ENCODE data around the gene SYNPO. TPM values are rescaled to one million over a fixed set of nuclear protein-coding genes. Genes with fewer than 3 reads are reported as not detected.

SYNPO gene
- total RNA-seq, 2 donors from 2014 or later = 1.0 to 9.3 TPM

DNA sequence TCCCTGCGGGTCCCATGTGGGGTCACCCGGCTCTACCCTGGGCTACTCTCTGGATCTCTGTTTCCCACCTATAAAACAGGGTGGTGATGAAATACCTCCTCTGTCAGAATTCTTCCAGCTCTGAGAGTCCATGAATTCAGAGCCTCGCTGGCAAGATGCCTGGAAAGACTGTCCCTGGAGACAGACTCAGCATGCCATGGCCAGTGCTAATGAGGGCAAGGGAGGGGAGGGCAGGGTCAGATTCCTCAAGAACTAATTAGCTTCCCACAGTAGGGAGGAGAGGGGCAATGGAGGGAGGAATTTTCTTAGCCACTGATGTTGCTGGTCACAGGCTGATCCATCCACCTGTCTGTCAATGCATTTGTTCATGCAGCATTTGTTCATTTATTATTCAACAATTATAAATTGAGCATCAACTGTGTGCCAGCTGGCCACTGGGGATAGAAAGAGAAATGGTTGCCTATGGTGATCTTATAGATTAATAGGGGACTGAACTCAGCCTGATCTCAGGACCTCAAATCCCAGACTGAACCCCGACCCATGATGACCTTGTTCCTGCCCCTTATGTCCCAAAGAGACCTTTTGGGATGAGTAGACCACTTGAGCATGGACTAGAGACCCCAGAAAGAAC lies 4.7 kb downstream of the SYNPO start:
- H3K4me1 Mint-ChIP-seq (ENCODE audit: low read depth in 2 of 2) = no peaks in the 10 kb centered on the region
- no peaks in the 10 kb centered on the region for H3K36me3 Mint-ChIP-seq
- no peak for ATAC-seq
- H3K9me3 Mint-ChIP-seq = no peaks in the 10 kb centered on the region
- no peak overlapping the region for H3K27ac Mint-ChIP-seq
- H3K4me3 Mint-ChIP-seq = no peak overlapping the region
- no peak for DNase-seq (ENCODE audit: low spot score)
- H3K27me3 Mint-ChIP-seq = peaks cover 2 to 4% of the 10 kb centered on the region in 2 donors

- ATAC-seq (no peak), DNase-seq (ENCODE audit: low spot score) (no peak)
- peaks cover 2 to 4% of the 10 kb centered on the region in 2 donors for H3K27me3 Mint-ChIP-seq
- no peaks in the 10 kb centered on the region for H3K36me3 Mint-ChIP-seq
- H3K4me3 Mint-ChIP-seq = no peak overlapping the region
- H3K27ac Mint-ChIP-seq = no peak overlapping the region
- H3K4me1 Mint-ChIP-seq (ENCODE audit: low read depth in 2 of 2) = no peaks in the 10 kb centered on the region
- no peaks in the 10 kb centered on the region for H3K9me3 Mint-ChIP-seq
These were observed 7.1 kb downstream of the SYNPO start for GRCh38 chr5:150647275-150648251.

DNA sequence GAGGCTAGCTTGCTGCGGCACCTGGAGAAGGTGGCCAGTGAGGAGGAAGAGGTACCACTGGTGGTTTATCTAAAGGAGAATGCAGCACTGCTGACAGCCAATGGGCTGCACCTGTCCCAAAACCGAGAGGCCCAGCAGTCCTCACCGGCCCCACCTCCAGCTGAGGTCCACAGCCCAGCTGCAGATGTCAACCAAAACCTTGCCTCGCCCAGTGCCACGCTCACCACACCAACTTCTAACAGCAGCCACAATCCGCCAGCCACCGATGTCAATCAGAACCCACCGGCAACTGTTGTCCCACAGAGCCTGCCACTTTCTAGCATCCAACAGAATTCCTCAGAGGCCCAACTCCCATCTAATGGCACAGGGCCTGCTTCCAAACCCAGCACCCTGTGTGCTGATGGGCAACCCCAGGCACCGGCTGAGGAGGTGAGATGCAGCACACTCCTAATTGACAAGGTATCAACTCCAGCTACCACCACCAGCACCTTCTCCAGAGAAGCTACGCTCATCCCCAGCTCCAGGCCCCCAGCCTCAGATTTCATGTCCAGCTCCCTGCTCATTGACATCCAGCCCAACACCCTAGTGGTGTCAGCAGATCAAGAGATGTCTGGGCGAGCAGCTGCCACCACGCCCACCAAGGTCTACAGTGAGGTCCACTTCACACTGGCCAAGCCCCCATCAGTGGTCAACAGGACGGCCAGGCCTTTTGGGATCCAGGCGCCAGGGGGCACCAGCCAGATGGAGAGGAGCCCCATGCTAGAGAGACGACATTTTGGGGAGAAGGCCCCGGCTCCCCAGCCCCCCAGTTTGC lies 8.0 kb downstream of the SYNPO start:
- no peak for DNase-seq (ENCODE audit: low spot score)
- H3K36me3 Mint-ChIP-seq = no peaks in the 10 kb centered on the region
- H3K4me1 Mint-ChIP-seq (ENCODE audit: low read depth in 2 of 2) = no peaks in the 10 kb centered on the region
- no peak for ATAC-seq
- no peaks in the 10 kb centered on the region for H3K9me3 Mint-ChIP-seq
- no peak overlapping the region for H3K4me3 Mint-ChIP-seq
- peaks cover 0 to 2% of the 10 kb centered on the region in 2 donors for H3K27me3 Mint-ChIP-seq
- no peak overlapping the region for H3K27ac Mint-ChIP-seq

DNA sequence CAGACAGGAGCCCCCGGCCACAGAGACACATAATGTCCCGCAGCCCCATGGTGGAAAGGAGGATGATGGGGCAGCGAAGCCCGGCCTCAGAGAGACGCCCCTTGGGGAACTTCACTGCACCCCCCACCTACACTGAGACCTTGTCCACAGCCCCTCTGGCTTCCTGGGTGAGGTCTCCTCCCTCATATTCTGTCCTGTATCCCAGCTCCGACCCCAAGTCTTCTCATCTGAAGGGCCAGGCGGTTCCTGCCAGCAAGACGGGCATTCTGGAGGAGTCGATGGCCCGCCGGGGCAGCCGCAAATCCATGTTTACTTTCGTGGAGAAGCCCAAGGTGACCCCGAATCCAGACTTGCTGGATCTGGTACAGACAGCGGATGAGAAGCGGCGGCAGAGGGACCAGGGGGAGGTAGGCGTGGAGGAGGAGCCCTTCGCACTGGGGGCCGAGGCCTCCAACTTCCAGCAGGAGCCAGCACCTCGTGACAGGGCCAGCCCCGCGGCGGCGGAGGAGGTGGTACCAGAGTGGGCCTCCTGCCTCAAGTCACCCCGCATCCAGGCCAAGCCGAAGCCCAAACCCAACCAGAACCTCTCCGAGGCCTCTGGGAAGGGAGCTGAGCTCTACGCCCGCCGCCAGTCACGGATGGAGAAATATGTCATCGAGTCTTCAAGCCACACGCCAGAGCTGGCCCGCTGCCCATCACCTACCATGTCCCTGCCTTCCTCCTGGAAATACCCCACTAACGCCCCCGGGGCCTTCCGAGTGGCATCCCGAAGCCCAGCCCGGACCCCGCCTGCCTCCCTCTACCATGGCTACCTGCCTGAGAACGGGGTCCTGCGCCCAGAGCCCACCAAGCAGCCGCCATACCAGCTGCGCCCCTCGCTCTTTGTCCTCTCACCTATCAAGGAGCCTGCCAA lies 8.9 kb downstream of the SYNPO start:
- ATAC-seq (no peak), DNase-seq (ENCODE audit: low spot score) (no peak)
- Mint-ChIP-seq H3K9me3 (no peaks in the 10 kb centered on the region), H3K27me3 (peaks cover 0 to 2% of the 10 kb centered on the region in 2 donors), H3K4me3 (no peak overlapping the region), H3K36me3 (no peaks in the 10 kb centered on the region), H3K4me1 (ENCODE audit: low read depth in 2 of 2) (no peaks in the 10 kb centered on the region), H3K27ac (no peak overlapping the region)

DNA sequence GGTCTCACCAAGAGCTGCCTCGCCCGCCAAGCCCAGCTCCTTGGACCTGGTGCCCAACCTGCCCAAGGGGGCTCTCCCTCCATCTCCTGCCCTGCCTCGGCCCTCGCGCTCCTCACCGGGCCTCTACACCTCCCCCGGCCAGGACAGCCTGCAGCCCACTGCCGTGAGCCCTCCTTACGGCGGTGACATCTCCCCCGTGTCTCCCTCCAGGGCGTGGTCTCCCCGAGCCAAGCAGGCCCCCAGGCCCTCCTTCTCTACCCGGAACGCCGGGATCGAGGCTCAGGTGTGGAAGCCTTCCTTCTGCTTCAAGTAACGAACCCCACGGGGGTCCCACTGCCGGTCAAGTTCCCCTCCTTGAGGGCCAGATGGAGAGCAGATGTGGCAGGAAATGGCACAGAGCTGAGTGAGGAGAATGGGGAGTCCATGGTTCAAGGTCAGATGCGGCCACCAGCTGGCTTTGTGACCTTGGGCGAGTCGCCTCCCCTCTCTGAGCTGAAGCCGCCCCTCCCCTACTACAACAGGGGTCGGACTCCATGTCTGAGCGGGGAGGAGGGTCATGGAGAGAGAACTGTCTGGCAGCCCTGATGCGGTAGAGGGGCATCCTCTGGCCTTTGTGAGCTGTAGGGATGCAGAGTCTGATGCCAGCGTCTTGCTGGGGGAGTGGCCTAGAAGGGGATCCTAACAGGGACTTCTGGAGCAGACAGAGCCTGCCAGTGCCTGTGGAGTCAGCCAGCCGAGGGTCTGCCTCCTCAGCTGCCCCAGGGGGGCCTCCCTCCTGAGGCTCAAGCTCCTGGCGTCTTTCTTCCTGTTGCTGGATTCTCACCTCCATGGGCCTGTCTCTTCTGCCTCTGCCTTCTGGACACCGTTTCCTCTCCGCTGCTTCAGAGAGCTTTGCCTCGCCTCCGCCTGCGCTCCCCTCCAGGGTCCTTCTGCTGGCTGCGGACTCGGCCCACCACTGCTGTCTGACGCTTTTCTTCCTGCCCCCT lies 9.9 kb downstream of the SYNPO start:
- Mint-ChIP-seq H3K9me3 (no peaks in the 10 kb centered on the region), H3K4me3 (no peak overlapping the region), H3K4me1 (ENCODE audit: low read depth in 2 of 2) (no peaks in the 10 kb centered on the region), H3K27ac (no peak overlapping the region), H3K36me3 (no peaks in the 10 kb centered on the region), H3K27me3 (peaks cover 0 to 2% of the 10 kb centered on the region in 2 donors)
- ATAC-seq = peak in 1 of 2 donors; percentile 11
- DNase-seq (ENCODE audit: low spot score) = no peak

GRCh38 chr5:150651382-150651781 lies 10.9 kb downstream of the SYNPO start:
- Mint-ChIP-seq H3K4me3 (no peak overlapping the region), H3K27ac (peak overlapping the region in 1 of 2 donors; percentile 71), H3K27me3 (no peaks in the 10 kb centered on the region), H3K36me3 (no peaks in the 10 kb centered on the region), H3K4me1 (ENCODE audit: low read depth in 2 of 2) (no peaks in the 10 kb centered on the region), H3K9me3 (no peaks in the 10 kb centered on the region)
- no peak for ATAC-seq
- DNase-seq (ENCODE audit: low spot score) = no peak

- no peak for DNase-seq (ENCODE audit: low spot score)
- H3K27me3 Mint-ChIP-seq = no peaks in the 10 kb centered on the region
- no peaks in the 10 kb centered on the region for H3K9me3 Mint-ChIP-seq
- no peak overlapping the region for H3K4me3 Mint-ChIP-seq
- no peak for ATAC-seq
- peaks cover under 1% of the 10 kb centered on the region in 2 donors for H3K4me1 Mint-ChIP-seq (ENCODE audit: low read depth in 2 of 2)
- H3K27ac Mint-ChIP-seq = no peak overlapping the region
- no peaks in the 10 kb centered on the region for H3K36me3 Mint-ChIP-seq
These were observed 11.6 kb downstream of the SYNPO start for GRCh38 chr5:150651924-150652671.

GRCh38 chr5:150653145-150653761 lies 12.8 kb downstream of the SYNPO start:
- no peak for ATAC-seq
- Mint-ChIP-seq H3K4me3 (no peak overlapping the region), H3K27me3 (no peaks in the 10 kb centered on the region), H3K4me1 (ENCODE audit: low read depth in 2 of 2) (peaks cover 8 to 9% of the 10 kb centered on the region in 2 donors), H3K27ac (no peak overlapping the region), H3K9me3 (no peaks in the 10 kb centered on the region), H3K36me3 (no peaks in the 10 kb centered on the region)
- no peak for DNase-seq (ENCODE audit: low spot score)

GRCh38 chr5:150653762-150654556 lies 13.5 kb downstream of the SYNPO start:
- Mint-ChIP-seq H3K4me1 (ENCODE audit: low read depth in 2 of 2) (peaks cover 8 to 9% of the 10 kb centered on the region in 2 donors), H3K27me3 (no peaks in the 10 kb centered on the region), H3K9me3 (no peaks in the 10 kb centered on the region), H3K4me3 (no peak overlapping the region), H3K27ac (no peak overlapping the region), H3K36me3 (no peaks in the 10 kb centered on the region)
- ATAC-seq (no peak), DNase-seq (ENCODE audit: low spot score) (no peak)

DNA sequence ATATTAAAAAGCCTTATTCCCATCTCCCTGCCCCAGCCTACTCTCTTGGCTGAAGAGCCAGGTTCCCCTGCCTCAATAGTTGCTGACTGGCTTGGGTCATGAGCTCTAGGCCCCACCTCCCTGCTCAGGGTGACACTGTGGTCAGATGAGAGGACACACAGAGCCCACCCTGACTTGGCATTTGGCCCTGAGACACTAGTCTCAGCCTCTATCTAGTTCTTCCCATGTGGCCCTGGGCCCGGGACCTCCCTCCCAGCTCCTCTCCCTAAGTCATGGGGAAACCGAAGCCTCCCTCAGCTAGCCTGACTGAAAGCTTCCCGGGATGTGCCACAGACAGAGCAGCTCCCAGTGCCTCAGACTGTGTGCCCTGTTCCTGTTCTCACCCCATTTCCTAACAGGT lies 14.8 kb downstream of the SYNPO start:
- Mint-ChIP-seq H3K27ac (no peak overlapping the region), H3K36me3 (no peaks in the 10 kb centered on the region), H3K4me3 (no peak overlapping the region), H3K27me3 (no peaks in the 10 kb centered on the region), H3K4me1 (ENCODE audit: low read depth in 2 of 2) (peaks cover 8 to 9% of the 10 kb centered on the region in 2 donors), H3K9me3 (no peaks in the 10 kb centered on the region)
- ATAC-seq (no peak), DNase-seq (ENCODE audit: low spot score) (peak; percentile 28)

Data from natural killer cell treated with Interleukin-12 subunit alpha and Interleukin-12 subunit beta and Interleukin-15 and Interleukin-18, amount 100 ng/mL, for 72 hours (primary cell).